ENCODE data around the gene AP1G1.

Gene AP1G1

DNA sequence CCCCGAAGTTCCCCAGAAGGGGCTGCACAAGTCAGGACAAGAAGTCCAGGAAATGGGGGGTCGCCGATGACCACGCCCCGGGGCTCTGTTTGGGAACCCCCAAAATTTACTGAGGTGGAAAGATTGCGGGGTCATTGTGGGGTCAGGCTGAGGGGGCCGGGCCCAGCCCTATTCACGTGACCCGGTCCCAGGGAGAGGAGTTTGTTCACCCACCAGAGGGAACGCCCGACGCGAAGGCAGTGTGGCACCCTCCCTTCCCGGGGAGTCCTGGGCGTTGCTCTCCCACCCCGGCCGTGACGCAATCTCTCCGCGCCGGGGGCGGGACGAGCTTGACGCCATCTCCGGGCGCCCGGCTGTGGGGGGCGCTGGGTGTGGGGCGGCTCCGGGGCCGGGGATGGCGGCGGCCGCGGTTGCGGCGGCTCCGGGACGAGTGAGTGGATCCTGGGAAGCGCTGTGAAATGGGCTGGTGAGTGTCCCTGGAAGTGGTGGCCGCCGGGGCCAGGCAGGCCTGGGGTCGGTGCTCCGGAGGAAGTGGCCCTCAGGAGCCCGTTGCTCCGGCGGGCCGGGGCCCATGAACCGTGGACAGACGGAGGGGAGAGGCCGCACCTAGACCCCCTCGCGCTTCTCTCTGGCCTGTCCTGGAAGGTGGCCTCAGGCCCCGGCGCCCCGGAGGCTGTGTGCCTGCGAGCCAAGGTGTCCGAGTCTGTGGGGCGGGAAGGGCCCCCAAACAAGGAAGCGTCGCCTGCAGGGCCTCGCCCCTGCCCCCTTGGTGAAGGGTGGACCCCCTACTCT lies 37.2 kb upstream of the AP1G1 start, which contains the start of gene ATXN1L (continued):
- TF ChIP-seq, protein P1, sequence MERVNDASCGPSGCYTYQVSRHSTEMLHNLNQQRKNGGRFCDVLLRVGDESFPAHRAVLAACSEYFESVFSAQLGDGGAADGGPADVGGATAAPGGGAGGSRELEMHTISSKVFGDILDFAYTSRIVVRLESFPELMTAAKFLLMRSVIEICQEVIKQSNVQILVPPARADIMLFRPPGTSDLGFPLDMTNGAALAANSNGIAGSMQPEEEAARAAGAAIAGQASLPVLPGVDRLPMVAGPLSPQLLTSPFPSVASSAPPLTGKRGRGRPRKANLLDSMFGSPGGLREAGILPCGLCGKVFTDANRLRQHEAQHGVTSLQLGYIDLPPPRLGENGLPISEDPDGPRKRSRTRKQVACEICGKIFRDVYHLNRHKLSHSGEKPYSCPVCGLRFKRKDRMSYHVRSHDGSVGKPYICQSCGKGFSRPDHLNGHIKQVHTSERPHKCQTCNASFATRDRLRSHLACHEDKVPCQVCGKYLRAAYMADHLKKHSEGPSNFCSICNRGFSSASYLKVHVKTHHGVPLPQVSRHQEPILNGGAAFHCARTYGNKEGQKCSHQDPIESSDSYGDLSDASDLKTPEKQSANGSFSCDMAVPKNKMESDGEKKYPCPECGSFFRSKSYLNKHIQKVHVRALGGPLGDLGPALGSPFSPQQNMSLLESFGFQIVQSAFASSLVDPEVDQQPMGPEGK (tag by site-specific recombination; IDR thresholded peaks at IDR 0.05) = peak; percentile 96
- TF ChIP-seq ZSCAN16 (tag by site-specific recombination; IDR thresholded peaks at IDR 0.05) (no peak), ZNF10 (tag by site-specific recombination; IDR thresholded peaks at IDR 0.05) (no peak), KLF8 (tag by site-specific recombination; IDR thresholded peaks at IDR 0.05) (peak; percentile 92), ZFHX2 (tag by site-specific recombination; conservative IDR thresholded peaks at IDR 0.05) (peak; percentile 57), ZNF658 (tag by site-specific recombination; IDR thresholded peaks at IDR 0.05) (no peak), OVOL3 (tag by site-specific recombination; IDR thresholded peaks at IDR 0.05) (no peak), ZNF114 (tag by site-specific recombination; IDR thresholded peaks at IDR 0.05) (no peak), ZNF473 (tag by site-specific recombination; IDR thresholded peaks at IDR 0.05) (no peak), ZNF596 (tag by site-specific recombination; IDR thresholded peaks at IDR 0.05) (no peak), ZNF629 (tag by site-specific recombination; IDR thresholded peaks at IDR 0.05) (peak; percentile 79), YY1 (tag by site-specific recombination; IDR thresholded peaks at IDR 0.05) (peak; percentile 73)
- TF ChIP-seq, protein P2, sequence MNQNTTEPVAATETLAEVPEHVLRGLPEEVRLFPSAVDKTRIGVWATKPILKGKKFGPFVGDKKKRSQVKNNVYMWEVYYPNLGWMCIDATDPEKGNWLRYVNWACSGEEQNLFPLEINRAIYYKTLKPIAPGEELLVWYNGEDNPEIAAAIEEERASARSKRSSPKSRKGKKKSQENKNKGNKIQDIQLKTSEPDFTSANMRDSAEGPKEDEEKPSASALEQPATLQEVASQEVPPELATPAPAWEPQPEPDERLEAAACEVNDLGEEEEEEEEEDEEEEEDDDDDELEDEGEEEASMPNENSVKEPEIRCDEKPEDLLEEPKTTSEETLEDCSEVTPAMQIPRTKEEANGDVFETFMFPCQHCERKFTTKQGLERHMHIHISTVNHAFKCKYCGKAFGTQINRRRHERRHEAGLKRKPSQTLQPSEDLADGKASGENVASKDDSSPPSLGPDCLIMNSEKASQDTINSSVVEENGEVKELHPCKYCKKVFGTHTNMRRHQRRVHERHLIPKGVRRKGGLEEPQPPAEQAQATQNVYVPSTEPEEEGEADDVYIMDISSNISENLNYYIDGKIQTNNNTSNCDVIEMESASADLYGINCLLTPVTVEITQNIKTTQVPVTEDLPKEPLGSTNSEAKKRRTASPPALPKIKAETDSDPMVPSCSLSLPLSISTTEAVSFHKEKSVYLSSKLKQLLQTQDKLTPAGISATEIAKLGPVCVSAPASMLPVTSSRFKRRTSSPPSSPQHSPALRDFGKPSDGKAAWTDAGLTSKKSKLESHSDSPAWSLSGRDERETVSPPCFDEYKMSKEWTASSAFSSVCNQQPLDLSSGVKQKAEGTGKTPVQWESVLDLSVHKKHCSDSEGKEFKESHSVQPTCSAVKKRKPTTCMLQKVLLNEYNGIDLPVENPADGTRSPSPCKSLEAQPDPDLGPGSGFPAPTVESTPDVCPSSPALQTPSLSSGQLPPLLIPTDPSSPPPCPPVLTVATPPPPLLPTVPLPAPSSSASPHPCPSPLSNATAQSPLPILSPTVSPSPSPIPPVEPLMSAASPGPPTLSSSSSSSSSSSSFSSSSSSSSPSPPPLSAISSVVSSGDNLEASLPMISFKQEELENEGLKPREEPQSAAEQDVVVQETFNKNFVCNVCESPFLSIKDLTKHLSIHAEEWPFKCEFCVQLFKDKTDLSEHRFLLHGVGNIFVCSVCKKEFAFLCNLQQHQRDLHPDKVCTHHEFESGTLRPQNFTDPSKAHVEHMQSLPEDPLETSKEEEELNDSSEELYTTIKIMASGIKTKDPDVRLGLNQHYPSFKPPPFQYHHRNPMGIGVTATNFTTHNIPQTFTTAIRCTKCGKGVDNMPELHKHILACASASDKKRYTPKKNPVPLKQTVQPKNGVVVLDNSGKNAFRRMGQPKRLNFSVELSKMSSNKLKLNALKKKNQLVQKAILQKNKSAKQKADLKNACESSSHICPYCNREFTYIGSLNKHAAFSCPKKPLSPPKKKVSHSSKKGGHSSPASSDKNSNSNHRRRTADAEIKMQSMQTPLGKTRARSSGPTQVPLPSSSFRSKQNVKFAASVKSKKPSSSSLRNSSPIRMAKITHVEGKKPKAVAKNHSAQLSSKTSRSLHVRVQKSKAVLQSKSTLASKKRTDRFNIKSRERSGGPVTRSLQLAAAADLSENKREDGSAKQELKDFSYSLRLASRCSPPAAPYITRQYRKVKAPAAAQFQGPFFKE (tag by site-specific recombination; IDR thresholded peaks at IDR 0.05; ENCODE audit: borderline replicate concordance) = no peak
- TF ChIP-seq, protein P3, sequence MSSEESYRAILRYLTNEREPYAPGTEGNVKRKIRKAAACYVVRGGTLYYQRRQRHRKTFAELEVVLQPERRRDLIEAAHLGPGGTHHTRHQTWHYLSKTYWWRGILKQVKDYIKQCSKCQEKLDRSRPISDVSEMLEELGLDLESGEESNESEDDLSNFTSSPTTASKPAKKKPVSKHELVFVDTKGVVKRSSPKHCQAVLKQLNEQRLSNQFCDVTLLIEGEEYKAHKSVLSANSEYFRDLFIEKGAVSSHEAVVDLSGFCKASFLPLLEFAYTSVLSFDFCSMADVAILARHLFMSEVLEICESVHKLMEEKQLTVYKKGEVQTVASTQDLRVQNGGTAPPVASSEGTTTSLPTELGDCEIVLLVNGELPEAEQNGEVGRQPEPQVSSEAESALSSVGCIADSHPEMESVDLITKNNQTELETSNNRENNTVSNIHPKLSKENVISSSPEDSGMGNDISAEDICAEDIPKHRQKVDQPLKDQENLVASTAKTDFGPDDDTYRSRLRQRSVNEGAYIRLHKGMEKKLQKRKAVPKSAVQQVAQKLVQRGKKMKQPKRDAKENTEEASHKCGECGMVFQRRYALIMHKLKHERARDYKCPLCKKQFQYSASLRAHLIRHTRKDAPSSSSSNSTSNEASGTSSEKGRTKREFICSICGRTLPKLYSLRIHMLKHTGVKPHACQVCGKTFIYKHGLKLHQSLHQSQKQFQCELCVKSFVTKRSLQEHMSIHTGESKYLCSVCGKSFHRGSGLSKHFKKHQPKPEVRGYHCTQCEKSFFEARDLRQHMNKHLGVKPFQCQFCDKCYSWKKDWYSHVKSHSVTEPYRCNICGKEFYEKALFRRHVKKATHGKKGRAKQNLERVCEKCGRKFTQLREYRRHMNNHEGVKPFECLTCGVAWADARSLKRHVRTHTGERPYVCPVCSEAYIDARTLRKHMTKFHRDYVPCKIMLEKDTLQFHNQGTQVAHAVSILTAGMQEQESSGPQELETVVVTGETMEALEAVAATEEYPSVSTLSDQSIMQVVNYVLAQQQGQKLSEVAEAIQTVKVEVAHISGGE (tag by site-specific recombination; conservative IDR thresholded peaks at IDR 0.05; ENCODE audit: low read depth) = peak; percentile 86
- TF ChIP-seq, protein P4, sequence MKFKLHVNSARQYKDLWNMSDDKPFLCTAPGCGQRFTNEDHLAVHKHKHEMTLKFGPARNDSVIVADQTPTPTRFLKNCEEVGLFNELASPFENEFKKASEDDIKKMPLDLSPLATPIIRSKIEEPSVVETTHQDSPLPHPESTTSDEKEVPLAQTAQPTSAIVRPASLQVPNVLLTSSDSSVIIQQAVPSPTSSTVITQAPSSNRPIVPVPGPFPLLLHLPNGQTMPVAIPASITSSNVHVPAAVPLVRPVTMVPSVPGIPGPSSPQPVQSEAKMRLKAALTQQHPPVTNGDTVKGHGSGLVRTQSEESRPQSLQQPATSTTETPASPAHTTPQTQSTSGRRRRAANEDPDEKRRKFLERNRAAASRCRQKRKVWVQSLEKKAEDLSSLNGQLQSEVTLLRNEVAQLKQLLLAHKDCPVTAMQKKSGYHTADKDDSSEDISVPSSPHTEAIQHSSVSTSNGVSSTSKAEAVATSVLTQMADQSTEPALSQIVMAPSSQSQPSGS (tag by site-specific recombination; IDR thresholded peaks at IDR 0.05; ENCODE audit: low read depth) = 0 out of 2 replicates have a peak, but pooled peaks have one; percentile 14
- TF ChIP-seq, protein P5, sequence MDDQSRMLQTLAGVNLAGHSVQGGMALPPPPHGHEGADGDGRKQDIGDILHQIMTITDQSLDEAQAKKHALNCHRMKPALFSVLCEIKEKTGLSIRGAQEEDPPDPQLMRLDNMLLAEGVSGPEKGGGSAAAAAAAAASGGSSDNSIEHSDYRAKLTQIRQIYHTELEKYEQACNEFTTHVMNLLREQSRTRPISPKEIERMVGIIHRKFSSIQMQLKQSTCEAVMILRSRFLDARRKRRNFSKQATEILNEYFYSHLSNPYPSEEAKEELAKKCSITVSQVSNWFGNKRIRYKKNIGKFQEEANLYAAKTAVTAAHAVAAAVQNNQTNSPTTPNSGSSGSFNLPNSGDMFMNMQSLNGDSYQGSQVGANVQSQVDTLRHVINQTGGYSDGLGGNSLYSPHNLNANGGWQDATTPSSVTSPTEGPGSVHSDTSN (CRISPR knock-in tag; IDR thresholded peaks at IDR 0.05) = no peak
- TF ChIP-seq, protein P6, sequence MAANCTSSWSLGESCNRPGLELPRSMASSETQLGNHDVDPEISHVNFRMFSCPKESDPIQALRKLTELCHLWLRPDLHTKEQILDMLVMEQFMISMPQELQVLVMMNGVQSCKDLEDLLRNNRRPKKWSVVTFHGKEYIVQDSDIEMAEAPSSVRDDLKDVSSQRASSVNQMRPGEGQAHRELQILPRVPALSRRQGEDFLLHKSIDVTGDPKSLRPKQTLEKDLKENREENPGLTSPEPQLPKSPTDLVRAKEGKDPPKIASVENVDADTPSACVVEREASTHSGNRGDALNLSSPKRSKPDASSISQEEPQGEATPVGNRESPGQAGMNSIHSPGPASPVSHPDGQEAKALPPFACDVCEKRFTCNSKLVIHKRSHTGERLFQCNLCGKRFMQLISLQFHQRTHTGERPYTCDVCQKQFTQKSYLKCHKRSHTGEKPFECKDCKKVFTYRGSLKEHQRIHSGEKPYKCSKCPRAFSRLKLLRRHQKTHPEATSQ (tag by site-specific recombination; IDR thresholded peaks at IDR 0.05) = no peak
- TF ChIP-seq, protein P7, sequence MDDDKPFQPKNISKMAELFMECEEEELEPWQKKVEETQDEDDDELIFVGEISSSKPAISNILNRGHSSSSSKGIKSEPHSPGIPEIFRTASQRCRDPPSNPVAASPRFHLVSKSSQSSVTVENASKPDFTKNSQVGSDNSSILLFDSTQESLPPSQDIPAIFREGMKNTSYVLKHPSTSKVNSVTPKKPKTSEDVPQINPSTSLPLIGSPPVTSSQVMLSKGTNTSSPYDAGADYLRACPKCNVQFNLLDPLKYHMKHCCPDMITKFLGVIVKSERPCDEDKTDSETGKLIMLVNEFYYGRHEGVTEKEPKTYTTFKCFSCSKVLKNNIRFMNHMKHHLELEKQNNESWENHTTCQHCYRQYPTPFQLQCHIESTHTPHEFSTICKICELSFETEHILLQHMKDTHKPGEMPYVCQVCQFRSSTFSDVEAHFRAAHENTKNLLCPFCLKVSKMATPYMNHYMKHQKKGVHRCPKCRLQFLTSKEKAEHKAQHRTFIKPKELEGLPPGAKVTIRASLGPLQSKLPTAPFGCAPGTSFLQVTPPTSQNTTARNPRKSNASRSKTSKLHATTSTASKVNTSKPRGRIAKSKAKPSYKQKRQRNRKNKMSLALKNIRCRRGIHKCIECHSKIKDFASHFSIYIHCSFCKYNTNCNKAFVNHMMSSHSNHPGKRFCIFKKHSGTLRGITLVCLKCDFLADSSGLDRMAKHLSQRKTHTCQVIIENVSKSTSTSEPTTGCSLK (tag by site-specific recombination; IDR thresholded peaks at IDR 0.05) = no peak

Measured in HEK293 (cell line).